Measurements from ENCODE around the gene REXO4.

The REXO4 gene

GRCh38 chr9:133459476-133460404 lies 41.9 kb upstream of the REXO4 start, which contains the start of gene CACFD1 (continued):
- TF ChIP-seq ZNF513 (tag by site-specific recombination; IDR thresholded peaks at IDR 0.05) (no peak), ZNF114 (tag by site-specific recombination; IDR thresholded peaks at IDR 0.05) (no peak), HIC1 (tag by site-specific recombination; IDR thresholded peaks at IDR 0.05) (no peak), ZNF707 (tag by site-specific recombination; IDR thresholded peaks at IDR 0.05) (no peak), ZSCAN30 (tag by site-specific recombination; IDR thresholded peaks at IDR 0.05) (no peak), ZNF639 (tag by site-specific recombination; IDR thresholded peaks at IDR 0.05) (no peak), ZNF777 (tag by site-specific recombination; IDR thresholded peaks at IDR 0.05; ENCODE audit: borderline replicate concordance) (peak; percentile 99), ZNF404 (tag by site-specific recombination; IDR thresholded peaks at IDR 0.05) (no peak), ZNF148 (tag by site-specific recombination; IDR thresholded peaks at IDR 0.05; ENCODE audit: borderline replicate concordance) (no peak), ZNF561 (tag by site-specific recombination; IDR thresholded peaks at IDR 0.05; ENCODE audit: borderline replicate concordance) (peak; percentile 85), ZNF324 (tag by site-specific recombination; IDR thresholded peaks at IDR 0.05) (peak; percentile 56; the same call in 1 of the 2 replicates), BCL11A (tag by site-specific recombination; IDR thresholded peaks at IDR 0.05; ENCODE audit: low read depth) (no peak), ELK4 (IDR thresholded peaks at IDR 0.05; ENCODE audit: borderline replicate concordance, low read depth, low read length) (no peak), ZNF2 (tag by site-specific recombination; IDR thresholded peaks at IDR 0.05) (peak; percentile 79), ZNF341 (tag by site-specific recombination; IDR thresholded peaks at IDR 0.05; ENCODE audit: low read depth) (no peak), KLF1 (tag by site-specific recombination; IDR thresholded peaks at IDR 0.05) (no peak; the same call in 1 of the 2 replicates), ZNF473 (tag by site-specific recombination; IDR thresholded peaks at IDR 0.05) (no peak), OVOL3 (tag by site-specific recombination; IDR thresholded peaks at IDR 0.05) (no peak), ZNF624 (tag by site-specific recombination; IDR thresholded peaks at IDR 0.05) (no peak), ZNF184 (tag by site-specific recombination; IDR thresholded peaks at IDR 0.05) (no peak), ZNF394 (tag by site-specific recombination; IDR thresholded peaks at IDR 0.05; ENCODE audit: borderline replicate concordance) (no peak), PRDM10 (tag by site-specific recombination; IDR thresholded peaks at IDR 0.05) (no peak), GLIS1 (tag by site-specific recombination; IDR thresholded peaks at IDR 0.05) (peak; percentile 61), KLF16 (tag by site-specific recombination; IDR thresholded peaks at IDR 0.05) (0 out of 2 replicates have a peak, but pooled peaks have one; percentile 56), BCL11B (tag by site-specific recombination; IDR thresholded peaks at IDR 0.05; ENCODE audit: low read depth) (no peak), ZNF571 (tag by site-specific recombination; IDR thresholded peaks at IDR 0.05) (no peak), ZFP37 (tag by site-specific recombination; IDR thresholded peaks at IDR 0.05) (no peak)

Data from HEK293 (cell line).